ENCODE data around the gene ODC1.

DNA sequence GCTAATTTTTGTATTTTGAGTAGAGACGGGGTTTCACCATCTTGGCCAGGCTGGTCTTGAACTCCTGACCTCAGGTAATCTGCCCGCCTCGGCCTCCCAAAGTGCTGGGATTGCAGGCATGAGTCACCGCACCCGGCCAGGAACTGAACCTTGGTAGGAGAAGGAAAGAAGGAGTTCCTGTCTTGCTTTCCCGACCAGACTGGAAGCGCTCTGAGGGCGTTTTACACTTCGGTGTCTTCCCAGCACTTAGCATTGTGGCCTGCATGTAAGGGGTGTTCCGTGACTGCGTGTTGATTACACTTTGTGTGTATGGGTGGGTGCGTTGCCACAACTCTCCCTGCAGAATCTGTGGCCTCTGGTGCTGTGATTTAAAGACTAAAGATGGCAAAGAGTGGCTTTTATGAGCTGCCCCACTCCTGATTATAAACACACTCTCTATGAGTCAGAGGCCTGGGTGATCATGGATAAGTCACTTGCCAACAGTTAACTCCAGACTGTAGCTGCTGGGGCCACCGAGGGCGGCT lies 46.0 kb downstream of the ODC1 start:
- TF ChIP-seq, protein P1, sequence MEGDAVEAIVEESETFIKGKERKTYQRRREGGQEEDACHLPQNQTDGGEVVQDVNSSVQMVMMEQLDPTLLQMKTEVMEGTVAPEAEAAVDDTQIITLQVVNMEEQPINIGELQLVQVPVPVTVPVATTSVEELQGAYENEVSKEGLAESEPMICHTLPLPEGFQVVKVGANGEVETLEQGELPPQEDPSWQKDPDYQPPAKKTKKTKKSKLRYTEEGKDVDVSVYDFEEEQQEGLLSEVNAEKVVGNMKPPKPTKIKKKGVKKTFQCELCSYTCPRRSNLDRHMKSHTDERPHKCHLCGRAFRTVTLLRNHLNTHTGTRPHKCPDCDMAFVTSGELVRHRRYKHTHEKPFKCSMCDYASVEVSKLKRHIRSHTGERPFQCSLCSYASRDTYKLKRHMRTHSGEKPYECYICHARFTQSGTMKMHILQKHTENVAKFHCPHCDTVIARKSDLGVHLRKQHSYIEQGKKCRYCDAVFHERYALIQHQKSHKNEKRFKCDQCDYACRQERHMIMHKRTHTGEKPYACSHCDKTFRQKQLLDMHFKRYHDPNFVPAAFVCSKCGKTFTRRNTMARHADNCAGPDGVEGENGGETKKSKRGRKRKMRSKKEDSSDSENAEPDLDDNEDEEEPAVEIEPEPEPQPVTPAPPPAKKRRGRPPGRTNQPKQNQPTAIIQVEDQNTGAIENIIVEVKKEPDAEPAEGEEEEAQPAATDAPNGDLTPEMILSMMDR (IDR thresholded peaks at IDR 0.05; ENCODE audit: low read length), result no peak
- TF ChIP-seq EZH2 (IDR thresholded peaks at IDR 0.05; ENCODE audit: borderline replicate concordance, low read length), result no peak
